Measurements from ENCODE around the gene NUS1.
"Not testable (repeated sequence)": the region's sequence is repeated elsewhere in the genome, so short reads cannot be mapped to it uniquely, and the experiment has no call there.

Gene NUS1

GRCh38 chr6:117718895-117719294 is 43.6 kb downstream of the NUS1 start:
- no peak for DNase-seq (ENCODE audit: low spot score)

DNA sequence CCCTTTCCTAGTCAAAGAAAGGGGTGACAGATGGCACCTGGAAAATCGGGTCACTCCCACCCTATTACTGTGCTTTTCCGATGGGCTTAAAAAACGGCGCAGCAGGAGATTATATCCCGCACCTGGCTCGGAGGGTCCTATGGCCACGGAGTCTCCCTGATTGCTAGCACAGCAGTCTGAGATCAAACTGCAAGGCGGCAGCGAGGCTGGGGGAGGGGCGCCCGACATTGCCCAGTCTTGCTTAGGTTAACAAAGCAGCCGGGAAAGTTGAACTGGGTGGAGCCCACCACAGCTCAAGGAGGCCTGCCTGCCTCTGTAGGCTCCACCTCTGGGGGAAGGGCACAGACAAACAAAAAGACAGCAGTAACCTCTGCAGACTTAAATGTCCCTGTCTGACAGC is 46.3 kb downstream of the NUS1 start:
- not testable (repeated sequence) for DNase-seq (ENCODE audit: low spot score)

DNA sequence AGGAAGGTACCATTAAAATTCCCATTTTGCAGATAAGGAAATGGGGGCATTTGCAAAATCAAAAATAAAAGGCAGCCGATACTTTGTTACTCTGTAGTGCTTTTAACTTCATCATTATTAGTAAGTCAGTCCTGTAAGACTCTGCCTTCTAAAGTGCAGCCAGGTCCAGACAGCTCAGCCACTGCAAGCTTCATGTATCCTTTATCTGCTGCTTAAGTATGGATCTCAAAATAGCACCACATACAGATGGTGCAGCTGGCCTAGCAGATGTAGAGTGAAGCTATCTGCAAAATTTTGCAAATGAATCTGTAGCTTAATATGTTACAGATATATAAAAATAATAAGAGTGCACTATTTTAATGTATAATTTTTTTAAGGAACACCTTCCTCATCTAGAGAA is 53.4 kb downstream of the NUS1 start:
- DNase-seq (ENCODE audit: low spot score): peak; percentile 14

DNA sequence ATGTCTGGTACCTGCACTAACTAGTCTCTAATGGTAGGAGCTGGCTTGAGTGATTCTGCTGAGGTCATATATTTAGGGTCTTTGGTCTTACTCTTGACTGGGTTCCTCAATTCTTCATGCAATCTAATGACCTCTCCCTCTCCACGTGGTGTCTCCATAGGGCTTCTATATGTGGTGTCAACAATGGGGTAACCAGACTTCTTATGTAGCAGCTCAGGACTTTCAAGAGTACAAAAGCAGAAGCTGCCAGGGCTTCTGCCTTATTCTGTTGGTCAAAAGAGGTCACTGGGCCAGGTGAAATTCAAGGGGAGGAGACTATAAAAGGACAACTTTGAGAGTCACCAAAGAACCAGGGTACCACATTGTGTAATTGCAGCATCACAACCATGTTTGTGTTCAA is 54.3 kb downstream of the NUS1 start:
- no peak for DNase-seq (ENCODE audit: low spot score)

DNA sequence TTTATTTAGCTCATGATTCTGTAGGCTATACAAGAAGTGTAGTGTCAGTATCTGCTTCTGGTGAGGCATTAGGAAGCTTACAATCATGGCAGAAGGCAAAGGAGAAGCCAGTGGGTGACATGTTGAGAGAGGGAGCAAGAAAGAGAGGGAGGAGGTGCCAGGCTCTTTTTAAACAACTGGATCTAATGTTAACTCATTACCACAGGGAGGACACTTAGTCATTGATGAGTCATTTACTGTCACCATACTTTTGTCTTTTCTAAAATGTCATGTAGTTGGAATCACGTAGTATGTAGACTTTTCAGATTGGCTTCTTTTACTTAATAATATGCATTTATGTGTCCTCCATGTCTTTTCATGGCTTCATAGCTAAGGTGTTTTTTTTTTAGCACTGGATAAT is 58.1 kb downstream of the NUS1 start:
- DNase-seq (ENCODE audit: low spot score): no peak

GRCh38 chr6:117739869-117740268 is 64.6 kb downstream of the NUS1 start:
- DNase-seq (ENCODE audit: low spot score): no peak

DNA sequence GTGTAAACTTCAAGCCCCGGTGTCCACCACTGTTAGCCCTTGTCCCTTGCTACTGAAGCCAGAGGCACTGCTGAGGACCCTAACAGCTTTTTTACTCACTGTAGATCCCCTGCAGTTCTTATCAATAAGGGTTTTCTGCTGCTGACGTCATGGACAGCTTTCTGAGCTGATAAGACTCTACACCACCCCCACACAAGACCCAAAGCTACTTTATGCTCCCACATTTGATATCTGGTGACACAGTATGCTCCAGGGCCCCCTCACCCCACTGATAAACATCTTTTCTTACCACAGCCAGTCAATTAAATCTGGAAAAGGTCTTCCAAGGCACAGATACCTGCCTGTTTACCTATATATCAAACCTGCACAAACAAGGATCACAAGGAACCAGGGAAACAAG is 65.3 kb downstream of the NUS1 start:
- DNase-seq (ENCODE audit: low spot score): no peak

DNA sequence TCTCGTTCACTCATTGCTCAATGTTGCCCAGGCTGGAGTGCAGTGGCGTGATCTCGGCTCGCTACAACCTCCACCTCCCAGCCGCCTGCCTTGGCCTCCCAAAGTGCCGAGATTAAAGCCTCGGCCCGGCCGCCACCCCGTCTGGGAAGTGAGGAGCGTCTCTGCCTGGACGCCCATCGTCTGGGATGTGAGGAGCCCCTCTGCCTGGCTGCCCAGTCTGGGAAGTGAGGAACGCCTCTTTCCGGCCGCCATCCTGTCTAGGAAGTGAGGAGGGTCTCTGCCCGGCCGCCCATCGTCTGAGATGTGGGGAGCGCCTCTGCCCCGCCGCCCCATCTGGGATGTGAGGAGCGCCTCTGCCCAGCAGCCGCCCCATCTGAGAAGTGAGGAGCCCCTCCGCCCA is 75.4 kb downstream of the NUS1 start:
- not testable (repeated sequence) for DNase-seq (ENCODE audit: low spot score)
